A673 (cell line): ENCODE data around the gene TRAPPC2L.

Source experiments
- CTCF ChIP-seq: fragments of 300-800, 200-600 bp; sonication (generic); conservative IDR thresholded peaks from 2 replicates; pipeline ENCODE4 v1.5.1; 2017; ENCODE audit warnings: low read depth, mild to moderate bottlenecking, antibody characterized with exemption, low read length, moderate library complexity, mixed read lengths
- EZH2 ChIP-seq: fragments of 200-600 bp; sonication (generic); IDR thresholded peaks from 2 replicates; pipeline ENCODE4 v1.6.1; 2017; ENCODE audit warnings: borderline replicate concordance, low read depth, mild to moderate bottlenecking, mixed read lengths, antibody characterized with exemption, low read length; ENCODE audit not compliant: poor library complexity, severe bottlenecking

DNA sequence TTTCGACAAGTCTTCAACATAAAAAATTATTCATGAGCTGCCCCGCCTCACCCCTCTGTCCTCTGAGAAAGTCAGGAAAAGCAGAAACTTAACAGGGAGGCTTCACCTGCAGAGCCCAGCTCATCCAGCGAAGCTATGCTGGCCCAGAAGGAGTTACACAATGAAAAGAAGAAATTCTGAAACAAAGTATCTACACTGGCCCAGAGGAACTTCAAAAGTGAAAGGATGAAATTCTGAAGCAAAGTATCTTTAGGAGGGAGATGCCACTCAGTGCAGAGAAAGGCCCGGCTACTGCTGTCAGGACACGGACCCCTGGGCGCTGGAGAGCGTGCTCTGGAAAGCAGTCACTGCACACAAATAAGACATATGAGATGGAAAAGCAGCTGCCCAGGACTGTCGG is 1.8 kb upstream of the TRAPPC2L start:
- no peak for TF ChIP-seq EZH2
- no peak for TF ChIP-seq CTCF
